Colonic mucosa (tissue), 4 donors: ENCODE results near the gene INS. TPM values are rescaled to one million over a fixed set of nuclear protein-coding genes. Genes with fewer than 3 reads are reported as not detected.

Experiments
- DNase-seq: peaks from one replicate; pipeline ENCODE4 v3.0.0-alpha.2; 2020
- H3K27ac ChIP-seq: fragments of 200-600 bp; one replicate; pipeline ENCODE4 v1.8.0; 2021
- H3K27me3 ChIP-seq: fragments of 200-600 bp; one replicate; pipeline ENCODE4 v1.8.0; 2021
- H3K36me3 ChIP-seq: fragments of 200-600 bp; one replicate; pipeline ENCODE4 v1.8.0; 2021
- H3K4me1 ChIP-seq: fragments of 200-600 bp; one replicate; pipeline ENCODE4 v1.8.0; 2021; ENCODE audit warnings: mild to moderate bottlenecking
- H3K4me3 ChIP-seq: fragments of 200-600 bp; one replicate; pipeline ENCODE4 v1.8.0; 2021
- H3K9ac ChIP-seq, 2 donors: one replicate each; pipeline ENCODE4 v1.7.0; 2013; ENCODE audit warnings: control low read depth in 2 of 2, low read depth in 2 of 2, low read length in 2 of 2
- H3K9me3 ChIP-seq: fragments of 200-600 bp; one replicate; pipeline ENCODE4 v1.8.0; 2021
- CTCF ChIP-seq: fragments of 200-600 bp; IDR thresholded peaks from one replicate; pipeline ENCODE4 v1.8.0; 2022; ENCODE audit warnings: antibody characterized with exemption, mild to moderate bottlenecking
- intact Hi-C: fragments of 100-400 bp; cut with DNase I; formaldehyde crosslinking; loops from one replicate; pipeline ENCODE4 v1.14.1; 2022
- total RNA-seq, 2 donors: library from RNA; stranded (reverse); fragmentation: NEBNext Ultra II Directional in 1 of 2; extraction: Animal tissue kit (Norgen Biotek cat#: 25700) in 1 of 2; gene quantifications; one replicate each; pipeline ENCODE4 v1.2.1, GENCODE V29; 2021
- donor health status: healthy.
- donor health status: DM: no; HTN: no; CAD: no.
- donor health status: DM: no; HTN: no; CAD: no.

Gene INS
- total RNA-seq, 2 donors from 2014 or later: 0.84 TPM; not detected in 1

- Histone ChIP-seq H3K9me3 (no peaks in the 10 kb centered on the region), H3K4me1 (peaks cover 11% of the 10 kb centered on the region), H3K27me3 (no peaks in the 10 kb centered on the region), H3K36me3 (no peaks in the 10 kb centered on the region), H3K9ac (no peak overlapping the region), H3K4me3 (no peak overlapping the region), H3K27ac (no peak overlapping the region)
- TF ChIP-seq CTCF: no peak
- DNase-seq: peak; percentile 33
- intact Hi-C loops: loop anchor here (10.0 kb wide), 1 partner anchor 320 kb away; no protein-coding TSS in a partner anchor
Observed at GRCh38 chr11:2204361-2205213, 43.6 kb upstream of the INS start.

DNA sequence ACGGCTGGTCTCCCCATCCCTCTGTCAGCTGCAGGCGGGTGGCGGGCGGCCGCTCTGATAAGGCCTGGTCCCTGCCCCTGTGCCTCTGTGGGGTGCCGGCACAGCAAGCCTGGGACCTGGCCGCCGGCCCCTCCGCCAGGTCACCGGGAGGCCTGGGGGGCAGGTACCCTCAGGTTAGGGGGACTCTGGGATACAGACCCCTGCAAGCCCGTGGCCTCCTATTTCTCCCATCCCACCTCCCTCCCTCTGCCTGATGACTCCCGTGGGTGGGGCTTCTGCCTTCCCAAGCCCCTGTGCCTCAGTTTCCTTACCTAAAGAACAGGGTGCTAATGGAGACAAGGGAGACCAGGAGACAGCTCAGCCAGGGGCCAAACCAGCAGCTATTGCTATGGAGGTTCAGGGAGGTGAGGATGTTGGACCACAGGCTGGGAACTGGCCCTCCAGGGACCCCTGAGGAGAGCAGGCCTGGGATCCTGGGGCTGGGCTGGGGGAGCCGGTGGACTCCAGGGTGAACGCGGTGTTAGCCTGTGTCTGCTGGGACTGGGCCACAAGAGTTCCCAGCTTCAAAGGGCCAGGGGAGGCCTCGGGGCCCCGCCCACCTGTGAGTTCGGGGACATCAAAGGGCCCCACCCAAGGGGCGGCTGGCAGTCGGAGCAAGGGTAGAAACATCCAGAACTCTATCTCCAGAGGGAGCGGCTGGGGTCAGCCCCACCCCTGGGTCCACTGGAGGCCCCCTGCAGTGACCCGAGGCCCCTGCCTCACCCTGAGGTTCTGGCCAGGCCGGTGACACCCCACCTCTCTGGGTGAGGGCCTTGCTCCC, 42.6 kb upstream of the INS start:
- peak; percentile 58 for DNase-seq
- Histone ChIP-seq H3K9ac (peak overlapping the region in 1 of 2 donors; percentile 50), H3K4me1 (peaks cover 11% of the 10 kb centered on the region), H3K4me3 (no peak overlapping the region), H3K27ac (no peak overlapping the region), H3K36me3 (no peaks in the 10 kb centered on the region), H3K9me3 (no peaks in the 10 kb centered on the region), H3K27me3 (no peaks in the 10 kb centered on the region)
- intact Hi-C loops: loop anchor here (10.0 kb wide), 1 partner anchor 321 kb away; no protein-coding TSS in a partner anchor
- no peak for TF ChIP-seq CTCF

GRCh38 chr11:2202900-2203439, 42.0 kb upstream of the INS start:
- Histone ChIP-seq H3K9ac (no peak overlapping the region), H3K36me3 (no peaks in the 10 kb centered on the region), H3K4me3 (no peak overlapping the region), H3K9me3 (no peaks in the 10 kb centered on the region), H3K27ac (no peak overlapping the region), H3K27me3 (no peaks in the 10 kb centered on the region), H3K4me1 (peaks cover 11% of the 10 kb centered on the region)
- intact Hi-C loops: loop anchor here (10.0 kb wide), 1 partner anchor 322 kb away; no protein-coding TSS in a partner anchor
- DNase-seq: no peak
- no peak for TF ChIP-seq CTCF

- Histone ChIP-seq H3K36me3 (no peaks in the 10 kb centered on the region), H3K4me1 (peaks cover 11% of the 10 kb centered on the region), H3K27me3 (no peaks in the 10 kb centered on the region), H3K27ac (no peak overlapping the region), H3K4me3 (no peak overlapping the region), H3K9ac (no peak overlapping the region), H3K9me3 (no peaks in the 10 kb centered on the region)
- DNase-seq: peak; percentile 85
- TF ChIP-seq CTCF: no peak
- intact Hi-C loops: loop anchor here (10.0 kb wide), 1 partner anchor 323 kb away; no protein-coding TSS in a partner anchor
Observed at GRCh38 chr11:2202071-2202899, 41.3 kb upstream of the INS start.
